Stimulated activated naive CD8-positive, alpha-beta T cell treated with anti-CD3 and anti-CD28 coated beads, Interleukin-15, Interleukin-2, amounts not matched to agents 100 U/mL and 50 U/mL, for 24 hours (primary cell): ENCODE measurements around the gene TCF20.

Source experiments
- ATAC-seq: fragments of 150-1000 bp; cut with Tn5 transposase; one replicate; pipeline ENCODE4 v1.10.0; 2021
- DNase-seq: peaks from one replicate; pipeline ENCODE4 v3.0.0; 2021

Gene TCF20

DNA sequence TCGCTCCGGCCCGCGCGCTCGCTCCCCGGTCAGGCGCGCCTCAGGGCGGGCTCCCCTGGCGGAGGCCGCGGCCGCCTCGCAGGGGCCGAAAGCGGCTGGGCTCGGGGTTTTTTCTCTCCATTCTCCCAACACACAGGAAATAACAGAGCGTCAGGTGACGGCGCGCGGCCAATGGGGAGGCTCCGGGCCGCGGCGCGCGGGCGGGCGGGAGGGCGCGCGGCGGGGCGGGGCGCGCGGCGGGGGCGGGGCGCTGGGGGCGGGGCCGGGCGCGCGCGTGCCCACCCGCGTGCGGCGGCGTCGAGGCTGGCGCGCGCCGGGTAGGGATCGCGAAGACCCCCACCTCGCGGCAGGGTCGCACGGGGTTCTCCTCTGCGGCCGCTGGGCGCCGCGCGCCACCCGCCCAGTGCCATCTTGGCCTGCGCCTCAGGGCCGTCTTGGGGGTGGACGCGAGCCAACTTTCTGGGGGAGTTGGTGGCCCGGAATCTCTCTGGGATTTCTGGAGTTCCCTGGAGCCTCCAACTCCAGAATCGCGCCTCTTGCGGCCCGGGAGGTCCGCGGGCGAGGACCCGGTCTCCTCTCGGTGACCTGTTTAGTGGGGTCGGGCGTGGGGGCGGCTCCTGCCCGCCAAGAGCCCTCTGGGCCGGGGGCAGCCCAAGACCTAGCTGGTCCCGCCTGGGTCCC lies at the start of gene TCF20:
TSS of gene TCF20 (minus strand) at position 144 of the 681 bp plus-strand sequence. CDS start 55,348 bp downstream, outside the sequence.
- ATAC-seq = peak; percentile 78
- DNase-seq = peak; percentile 81

GRCh38 chr22:42319386-42319785 lies 48.9 kb upstream of the TCF20 start:
- ATAC-seq (no peak), DNase-seq (no peak)

- no peak for DNase-seq
- no peak for ATAC-seq
Measured at GRCh38 chr22:42318967-42319366, 48.5 kb upstream of the TCF20 start.

- no peak for DNase-seq
- no peak for ATAC-seq
Measured at GRCh38 chr22:42317691-42318547, 47.5 kb upstream of the TCF20 start.

GRCh38 chr22:42317008-42317407 lies 46.6 kb upstream of the TCF20 start:
- ATAC-seq (peak; percentile 91), DNase-seq (peak; percentile 60)

DNA sequence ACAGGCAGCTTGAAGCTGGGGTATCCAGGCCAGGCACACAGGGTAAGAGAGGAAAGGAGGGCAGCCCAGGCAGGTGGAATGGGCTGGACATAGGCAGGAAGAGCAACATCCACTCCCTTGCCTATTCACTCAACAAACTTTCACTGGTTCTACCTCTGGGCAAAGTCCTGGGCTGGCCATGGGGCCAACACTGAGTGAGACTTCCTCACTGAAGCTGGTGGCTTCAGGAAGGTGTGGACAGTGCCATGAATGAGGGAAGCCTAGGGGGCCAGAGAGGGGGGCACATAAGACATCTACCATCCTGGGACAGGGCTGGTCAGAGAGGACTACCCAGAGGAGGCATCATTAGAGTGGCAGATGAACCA lies 44.9 kb upstream of the TCF20 start:
- ATAC-seq = no peak
- no peak for DNase-seq

DNA sequence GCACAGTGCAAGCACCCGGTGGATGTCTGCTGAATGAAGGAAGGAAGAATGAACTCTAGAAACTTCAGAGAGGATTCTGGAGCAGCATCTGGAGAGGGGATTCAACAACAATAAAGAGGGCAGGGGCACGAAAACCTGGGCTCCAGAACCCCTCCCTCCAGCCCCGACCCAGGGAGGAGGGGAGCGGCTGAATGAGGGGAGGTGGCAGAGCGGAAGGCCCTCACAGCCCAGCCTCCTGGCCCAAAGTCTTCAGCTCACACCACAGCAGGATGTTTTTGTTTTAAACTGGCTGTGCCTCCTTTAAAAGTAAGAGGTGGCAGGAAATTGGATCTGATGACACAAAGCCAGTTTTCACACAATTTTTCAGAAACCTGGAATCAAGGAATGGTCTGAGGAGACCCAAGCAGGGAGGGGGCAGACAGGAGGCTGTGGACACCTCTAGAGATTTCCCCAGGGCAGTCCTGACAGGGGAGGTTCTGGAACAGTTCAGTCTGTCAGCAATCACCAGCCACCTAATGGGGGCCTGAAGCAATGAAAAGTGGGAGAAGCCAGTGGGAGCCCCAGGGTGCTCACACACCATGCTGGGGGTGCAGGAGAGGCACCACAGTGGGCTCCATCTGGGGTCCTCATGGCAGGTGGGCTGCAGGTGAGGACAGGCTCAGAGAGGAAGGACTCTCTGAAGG lies 44.4 kb upstream of the TCF20 start:
- no peak for DNase-seq
- ATAC-seq = no peak

GRCh38 chr22:42313804-42314581 lies 43.5 kb upstream of the TCF20 start:
- ATAC-seq (no peak), DNase-seq (peak; percentile 31)

- no peak for ATAC-seq
- DNase-seq = no peak
Measured at GRCh38 chr22:42313204-42313603, 42.8 kb upstream of the TCF20 start.

DNA sequence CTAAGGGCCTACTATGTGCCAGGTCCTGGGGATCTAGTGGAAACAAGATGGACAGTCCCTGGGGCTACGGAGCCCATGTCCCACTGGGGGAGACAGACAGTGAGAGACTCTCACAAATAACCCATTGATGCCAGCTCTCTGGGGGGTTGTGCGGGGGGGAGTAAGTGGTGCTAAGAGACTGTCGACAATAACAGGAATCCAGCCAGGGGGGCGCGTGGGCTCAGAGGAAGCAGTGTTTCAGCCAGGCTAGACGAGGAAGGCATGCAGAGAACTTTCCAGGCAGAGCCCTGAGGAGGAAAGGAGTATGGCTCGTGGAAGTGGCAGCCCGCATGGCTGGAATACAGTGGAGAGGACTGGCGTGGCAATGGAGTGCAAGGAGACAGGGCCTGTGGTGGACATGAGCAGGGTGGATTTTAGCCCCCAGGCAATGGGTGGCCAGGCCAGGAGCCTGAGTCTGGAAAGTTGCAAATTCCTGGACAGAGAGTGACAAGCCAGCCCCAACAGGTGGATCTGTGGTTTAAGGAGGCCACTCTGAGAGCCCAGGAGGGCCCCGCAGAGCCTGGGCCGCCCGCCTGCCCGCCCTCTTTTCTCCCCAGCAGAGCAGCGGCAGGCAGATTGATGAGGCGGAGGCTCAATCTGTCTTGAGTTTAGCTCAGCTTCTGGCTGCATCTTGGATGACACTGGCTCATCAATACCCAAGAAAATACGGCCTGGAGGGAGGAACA lies 40.0 kb upstream of the TCF20 start:
- DNase-seq = no peak
- ATAC-seq = no peak

GRCh38 chr22:42309865-42310264 lies 39.4 kb upstream of the TCF20 start:
- no peak for DNase-seq
- ATAC-seq = no peak

- ATAC-seq (no peak), DNase-seq (no peak)
Measured at GRCh38 chr22:42308892-42309468, 38.5 kb upstream of the TCF20 start.

DNA sequence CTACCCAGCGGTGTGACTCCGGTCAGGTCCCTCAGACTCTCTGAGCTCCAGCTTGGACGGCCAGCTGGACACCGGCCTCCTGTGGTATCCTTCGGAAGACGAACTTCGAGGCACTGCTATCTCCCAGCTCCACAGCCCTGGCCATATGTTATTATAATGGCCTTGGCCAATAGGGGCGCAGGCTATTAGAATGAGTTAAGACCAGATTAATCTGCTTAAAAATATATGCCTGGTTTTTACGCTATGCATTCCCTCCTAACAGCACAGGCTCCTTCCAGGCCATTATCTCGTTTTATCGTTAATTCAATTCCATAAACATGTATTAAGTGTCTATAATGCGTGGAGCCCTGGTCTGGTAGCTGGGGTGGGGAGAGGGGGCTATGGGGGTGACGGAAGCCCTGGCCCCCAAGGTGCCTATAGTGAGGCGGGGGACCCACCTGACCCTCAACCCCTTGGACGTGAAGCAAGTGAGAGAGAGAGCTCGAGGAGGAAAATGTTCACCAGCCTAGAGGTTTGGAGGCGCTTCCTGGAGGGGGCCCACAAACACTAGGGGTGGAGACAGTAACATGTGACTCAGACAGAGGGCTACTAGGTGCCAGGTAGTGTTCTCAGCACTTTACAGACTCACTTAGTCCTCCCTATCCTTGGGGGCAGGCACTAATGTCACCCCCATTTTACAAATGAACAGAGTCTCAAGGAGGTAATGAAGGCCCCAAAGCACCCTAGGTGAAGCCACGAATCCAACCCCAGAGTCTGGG lies 37.5 kb upstream of the TCF20 start:
- DNase-seq = no peak
- no peak for ATAC-seq

GRCh38 chr22:42306010-42306409 lies 35.6 kb upstream of the TCF20 start:
- ATAC-seq (no peak), DNase-seq (no peak)

GRCh38 chr22:42304324-42304790 lies 33.9 kb upstream of the TCF20 start:
- no peak for ATAC-seq
- no peak for DNase-seq

- peak; percentile 33 for DNase-seq
- ATAC-seq = no peak
Measured at GRCh38 chr22:42303396-42304323, 33.2 kb upstream of the TCF20 start.

DNA sequence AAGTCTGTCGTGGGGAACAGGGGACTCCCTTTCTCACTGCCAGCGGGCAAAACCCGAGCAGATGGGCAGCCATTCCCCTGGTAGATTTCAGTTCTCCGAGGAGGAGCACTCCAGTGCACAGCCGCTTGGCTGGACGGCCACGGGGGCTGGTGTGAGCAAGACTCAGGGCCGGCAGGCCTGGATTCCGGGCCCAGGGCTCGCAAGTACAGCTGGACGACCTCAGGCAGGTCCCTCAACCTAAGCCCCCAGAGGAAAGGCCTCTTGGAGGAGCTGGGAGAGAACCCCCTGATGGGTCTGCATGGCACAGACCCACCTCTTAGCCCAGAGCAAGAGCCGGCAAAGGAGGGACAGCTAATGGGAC lies 31.3 kb upstream of the TCF20 start:
- DNase-seq (no peak), ATAC-seq (no peak)

DNA sequence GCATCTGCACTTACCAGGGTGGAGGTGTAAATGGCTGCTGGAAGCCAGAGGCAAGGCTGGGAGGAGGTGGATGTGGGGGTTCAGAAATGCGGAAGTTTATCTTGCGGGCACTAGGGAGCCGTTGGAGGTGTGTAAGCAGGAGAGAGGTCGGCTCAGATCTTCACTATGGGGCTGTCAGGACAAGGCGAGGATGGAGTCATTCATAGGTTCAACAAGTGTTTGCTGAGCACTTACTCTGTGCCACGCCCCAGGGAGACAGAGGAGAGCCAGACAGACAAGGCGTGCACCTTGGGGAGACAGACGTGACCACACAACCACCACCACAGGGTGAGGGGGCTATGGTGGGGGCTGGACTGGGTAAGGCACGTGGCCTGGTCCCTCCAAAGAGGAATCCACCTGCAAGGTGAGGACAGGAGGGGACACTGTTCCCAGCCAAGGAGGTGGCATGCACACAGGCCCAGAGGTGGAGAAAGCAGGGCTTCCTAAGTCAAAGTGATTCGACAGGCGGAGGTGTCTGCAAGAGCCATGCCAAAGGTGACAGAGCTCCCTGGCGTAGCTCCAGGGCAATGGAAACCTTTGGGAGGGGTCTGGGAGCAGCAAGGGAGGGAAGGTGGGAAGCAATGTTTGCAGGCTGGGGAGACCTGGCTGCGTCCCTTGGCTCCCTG lies 30.8 kb upstream of the TCF20 start:
- DNase-seq (no peak), ATAC-seq (no peak)
